Neural cell (in vitro differentiated cells): ENCODE measurements around the gene TICRR. TPM values are rescaled to one million over a fixed set of nuclear protein-coding genes. Genes with fewer than 3 reads are reported as not detected.

Experiments used
- H2AFZ ChIP-seq: fragments of 200-600, 300-800 bp; sonication (generic), shearing (Covaris generic); 2 replicates; pipeline ENCODE4 v1.6.0; 2014; ENCODE audit warnings: low read depth, mild to moderate bottlenecking, antibody characterized with exemption, low read length, moderate library complexity
- H3F3A ChIP-seq: fragments of 200-600 bp; shearing (Covaris generic); 2 replicates; pipeline ENCODE4 v1.6.1; 2016; ENCODE audit warnings: mild to moderate bottlenecking, moderate library complexity, mixed read lengths, antibody characterized with exemption, low read length; ENCODE audit not compliant: insufficient read depth, poor library complexity, severe bottlenecking
- H3K27ac ChIP-seq: fragments of 200-600, 300-800 bp; sonication (generic), shearing (Covaris generic); 2 replicates; pipeline ENCODE4 v1.5.1; 2014; ENCODE audit warnings: mild to moderate bottlenecking, low read length, moderate library complexity
- H3K27me3 ChIP-seq: fragments of 300-800, 200-600 bp; sonication (generic), shearing (Covaris generic); 2 replicates; pipeline ENCODE4 v1.6.0; 2014; ENCODE audit warnings: mild to moderate bottlenecking, low read depth, low read length, moderate library complexity; ENCODE audit not compliant: insufficient read depth
- H3K36me3 ChIP-seq: fragments of 300-800, 200-600 bp; sonication (generic), shearing (Covaris generic); 2 replicates; pipeline ENCODE4 v1.5.1; 2014; ENCODE audit warnings: mild to moderate bottlenecking, antibody characterized with exemption, low read length, moderate library complexity; ENCODE audit not compliant: insufficient read depth
- H3K4me2 ChIP-seq: fragments of 300-800, 200-600 bp; sonication (generic), shearing (Covaris generic); 2 replicates; pipeline ENCODE4 v1.6.0; 2014; ENCODE audit warnings: mild to moderate bottlenecking, low read length
- H3K4me3 ChIP-seq: fragments of 300-800, 200-600 bp; sonication (generic), shearing (Covaris generic); 2 replicates; pipeline ENCODE4 v1.5.1; 2014; ENCODE audit warnings: mild to moderate bottlenecking, low read length, moderate library complexity
- H3K79me2 ChIP-seq: fragments of 200-600 bp; shearing (Covaris generic); replicated peaks from 2 replicates; pipeline ENCODE4 v1.6.0; 2014; ENCODE audit warnings: mild to moderate bottlenecking, low read length, moderate library complexity; ENCODE audit not compliant: insufficient read depth
- H3K9ac ChIP-seq: fragments of 300-800, 200-600 bp; sonication (generic), shearing (Covaris generic); 2 replicates; pipeline ENCODE4 v1.6.1; 2016; ENCODE audit warnings: mild to moderate bottlenecking, low read length, mixed read lengths
- H3K9me2 ChIP-seq: fragments of 200-600 bp; shearing (Covaris generic); 2 replicates; pipeline ENCODE4 v1.6.1; 2016; ENCODE audit warnings: mild to moderate bottlenecking, low read length, mixed read lengths; ENCODE audit not compliant: insufficient read depth
- H3K9me3 ChIP-seq: fragments of 200-600, 300-800 bp; sonication (generic), shearing (Covaris generic); 2 replicates; pipeline ENCODE4 v1.6.1; 2016; ENCODE audit warnings: mild to moderate bottlenecking, mixed run types, low read length, moderate library complexity, mixed read lengths
- H4K20me1 ChIP-seq: fragments of 200-600 bp; shearing (Covaris generic); 2 replicates; pipeline ENCODE4 v1.6.1; 2016; ENCODE audit warnings: mild to moderate bottlenecking, mixed run types; ENCODE audit not compliant: insufficient read depth
- EP300 ChIP-seq: fragments of 450-650 bp; conservative IDR thresholded peaks from 2 replicates; pipeline ENCODE4 v1.6.1; 2014; ENCODE audit warnings: antibody characterized with exemption, mild to moderate bottlenecking, moderate library complexity; ENCODE audit not compliant: poor library complexity, severe bottlenecking
- EZH2 ChIP-seq: fragments of 200-600, 300-800 bp; shearing (Covaris generic), sonication (generic); IDR thresholded peaks from 2 replicates; pipeline ENCODE4 v1.6.1; 2014; ENCODE audit warnings: antibody characterized with exemption, low read length, borderline replicate concordance, mild to moderate bottlenecking; ENCODE audit not compliant: insufficient read depth, poor library complexity, severe bottlenecking
- POLR2AphosphoS5 ChIP-seq: IDR thresholded peaks from 2 replicates; pipeline ENCODE4 v1.6.1; 2012
- RAD21 ChIP-seq: fragments of 450-650 bp; conservative IDR thresholded peaks from 2 replicates; pipeline ENCODE4 v1.6.1; 2014; ENCODE audit warnings: antibody characterized with exemption, mild to moderate bottlenecking, moderate library complexity
- SMC3 ChIP-seq: fragments of 450-650 bp; conservative IDR thresholded peaks from 2 replicates; pipeline ENCODE4 v1.6.1; 2014; ENCODE audit warnings: antibody characterized with exemption, mild to moderate bottlenecking, moderate library complexity; ENCODE audit not compliant: poor library complexity
- TAF1 ChIP-seq: IDR thresholded peaks from 2 replicates; pipeline ENCODE4 v1.6.1; 2012; ENCODE audit warnings: low read depth
- polyA plus RNA-seq: library from polyadenylated mRNA; depleted of rRNA; stranded (reverse); fragments of >200 nt; gene quantifications from 2 replicates; pipeline ENCODE4 v1.2.3, GENCODE V29; 2014
- TF ChIP-seq, protein P1 (sequence below): IDR thresholded peaks from 2 replicates; pipeline ENCODE4 v1.6.1; 2012; ENCODE audit warnings: borderline replicate concordance
- TF ChIP-seq, protein P2 (sequence below): fragments of 450-650 bp; IDR thresholded peaks from 2 replicates; pipeline ENCODE4 v1.5.1; 2014; ENCODE audit warnings: antibody characterized with exemption, mild to moderate bottlenecking, moderate library complexity; ENCODE audit not compliant: poor library complexity, severe bottlenecking

The TICRR gene
- polyA plus RNA-seq, 1 donor from 2014 or later, result 0.36 TPM

DNA sequence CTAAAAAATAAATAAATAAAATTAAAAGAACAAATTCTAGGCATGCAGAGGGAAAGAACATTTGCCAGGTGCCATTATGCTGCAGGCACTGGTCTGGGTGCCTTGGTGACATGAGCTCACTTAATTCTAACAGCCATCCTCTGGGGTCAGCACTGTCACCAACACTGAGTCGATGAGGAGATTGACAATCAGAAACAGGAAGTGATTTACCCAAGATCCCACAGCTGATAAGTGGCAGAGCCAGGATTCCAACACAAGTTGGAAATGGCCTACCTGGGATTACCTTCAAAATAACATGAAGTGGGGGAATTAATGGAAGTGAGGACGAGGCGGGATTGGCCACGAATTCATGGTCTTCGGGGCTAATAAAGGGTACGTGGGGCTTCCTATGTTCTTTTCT, 100.3 kb downstream of the TICRR start:
- no peak overlapping the region for H3K4me3 ChIP-seq
- no peaks in the 10 kb centered on the region for H3K9me3 ChIP-seq
- H3K36me3 ChIP-seq, result no peaks in the 10 kb centered on the region
- H4K20me1 ChIP-seq, result no peaks in the 10 kb centered on the region
- H2AFZ ChIP-seq, result no peak overlapping the region
- TF ChIP-seq SMC3 (no peak), RAD21 (no peak), POLR2AphosphoS5 (no peak), TAF1 (no peak), EZH2 (no peak)
- TF ChIP-seq, protein P1, sequence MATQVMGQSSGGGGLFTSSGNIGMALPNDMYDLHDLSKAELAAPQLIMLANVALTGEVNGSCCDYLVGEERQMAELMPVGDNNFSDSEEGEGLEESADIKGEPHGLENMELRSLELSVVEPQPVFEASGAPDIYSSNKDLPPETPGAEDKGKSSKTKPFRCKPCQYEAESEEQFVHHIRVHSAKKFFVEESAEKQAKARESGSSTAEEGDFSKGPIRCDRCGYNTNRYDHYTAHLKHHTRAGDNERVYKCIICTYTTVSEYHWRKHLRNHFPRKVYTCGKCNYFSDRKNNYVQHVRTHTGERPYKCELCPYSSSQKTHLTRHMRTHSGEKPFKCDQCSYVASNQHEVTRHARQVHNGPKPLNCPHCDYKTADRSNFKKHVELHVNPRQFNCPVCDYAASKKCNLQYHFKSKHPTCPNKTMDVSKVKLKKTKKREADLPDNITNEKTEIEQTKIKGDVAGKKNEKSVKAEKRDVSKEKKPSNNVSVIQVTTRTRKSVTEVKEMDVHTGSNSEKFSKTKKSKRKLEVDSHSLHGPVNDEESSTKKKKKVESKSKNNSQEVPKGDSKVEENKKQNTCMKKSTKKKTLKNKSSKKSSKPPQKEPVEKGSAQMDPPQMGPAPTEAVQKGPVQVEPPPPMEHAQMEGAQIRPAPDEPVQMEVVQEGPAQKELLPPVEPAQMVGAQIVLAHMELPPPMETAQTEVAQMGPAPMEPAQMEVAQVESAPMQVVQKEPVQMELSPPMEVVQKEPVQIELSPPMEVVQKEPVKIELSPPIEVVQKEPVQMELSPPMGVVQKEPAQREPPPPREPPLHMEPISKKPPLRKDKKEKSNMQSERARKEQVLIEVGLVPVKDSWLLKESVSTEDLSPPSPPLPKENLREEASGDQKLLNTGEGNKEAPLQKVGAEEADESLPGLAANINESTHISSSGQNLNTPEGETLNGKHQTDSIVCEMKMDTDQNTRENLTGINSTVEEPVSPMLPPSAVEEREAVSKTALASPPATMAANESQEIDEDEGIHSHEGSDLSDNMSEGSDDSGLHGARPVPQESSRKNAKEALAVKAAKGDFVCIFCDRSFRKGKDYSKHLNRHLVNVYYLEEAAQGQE, result no peak
- H3K9ac ChIP-seq, result no peak overlapping the region
- no peaks in the 10 kb centered on the region for H3K79me2 ChIP-seq
- no peaks in the 10 kb centered on the region for H3F3A ChIP-seq
- no peaks in the 10 kb centered on the region for H3K27me3 ChIP-seq
- H3K27ac ChIP-seq, result no peak overlapping the region
- H3K4me2 ChIP-seq, result no peak overlapping the region
- no peaks in the 10 kb centered on the region for H3K9me2 ChIP-seq

DNA sequence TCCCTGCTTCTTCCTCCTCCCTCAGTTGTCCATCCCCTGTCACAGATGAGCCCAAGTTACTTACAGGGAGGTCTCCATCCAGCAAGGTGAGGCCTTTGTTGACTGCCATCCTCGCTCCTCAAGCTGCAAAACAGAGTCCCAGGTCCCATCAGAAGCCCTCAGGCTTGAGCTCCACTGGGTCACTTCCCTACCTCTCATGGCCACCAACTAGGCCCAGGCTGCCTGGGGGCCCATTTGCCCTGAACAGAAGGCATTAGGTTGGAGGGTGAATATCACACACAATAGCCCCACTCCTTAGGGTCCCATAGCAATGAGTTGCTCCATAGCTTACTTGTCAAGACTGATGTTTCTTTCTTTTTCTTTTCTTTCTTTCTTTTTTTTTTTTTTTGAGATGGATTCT, 102.1 kb downstream of the TICRR start:
- Histone ChIP-seq H2AFZ (no peak overlapping the region), H3K27me3 (no peaks in the 10 kb centered on the region), H3K9me3 (no peaks in the 10 kb centered on the region), H3K27ac (no peak overlapping the region), H3K4me2 (no peak overlapping the region), H3K36me3 (no peaks in the 10 kb centered on the region), H3K4me3 (no peak overlapping the region), H3K9me2 (no peaks in the 10 kb centered on the region), H3K79me2 (no peaks in the 10 kb centered on the region), H3K9ac (no peak overlapping the region), H4K20me1 (no peaks in the 10 kb centered on the region), H3F3A (no peaks in the 10 kb centered on the region)
- no peak for TF ChIP-seq SMC3
- TF ChIP-seq RAD21, result no peak
- no peak for TF ChIP-seq EP300
- TF ChIP-seq, protein P2, sequence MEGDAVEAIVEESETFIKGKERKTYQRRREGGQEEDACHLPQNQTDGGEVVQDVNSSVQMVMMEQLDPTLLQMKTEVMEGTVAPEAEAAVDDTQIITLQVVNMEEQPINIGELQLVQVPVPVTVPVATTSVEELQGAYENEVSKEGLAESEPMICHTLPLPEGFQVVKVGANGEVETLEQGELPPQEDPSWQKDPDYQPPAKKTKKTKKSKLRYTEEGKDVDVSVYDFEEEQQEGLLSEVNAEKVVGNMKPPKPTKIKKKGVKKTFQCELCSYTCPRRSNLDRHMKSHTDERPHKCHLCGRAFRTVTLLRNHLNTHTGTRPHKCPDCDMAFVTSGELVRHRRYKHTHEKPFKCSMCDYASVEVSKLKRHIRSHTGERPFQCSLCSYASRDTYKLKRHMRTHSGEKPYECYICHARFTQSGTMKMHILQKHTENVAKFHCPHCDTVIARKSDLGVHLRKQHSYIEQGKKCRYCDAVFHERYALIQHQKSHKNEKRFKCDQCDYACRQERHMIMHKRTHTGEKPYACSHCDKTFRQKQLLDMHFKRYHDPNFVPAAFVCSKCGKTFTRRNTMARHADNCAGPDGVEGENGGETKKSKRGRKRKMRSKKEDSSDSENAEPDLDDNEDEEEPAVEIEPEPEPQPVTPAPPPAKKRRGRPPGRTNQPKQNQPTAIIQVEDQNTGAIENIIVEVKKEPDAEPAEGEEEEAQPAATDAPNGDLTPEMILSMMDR, result no peak
- no peak for TF ChIP-seq TAF1
- TF ChIP-seq EZH2, result no peak

Other genes with a start within 250 kb of the TICRR start
- 47.9 and 62.9 TPM in 2 replicates for gene POLG, start 240.6 kb upstream of the TICRR start, polyA plus RNA-seq
- 0.32 TPM in 1 of 2 replicates, not detected in the other for gene RHCG, start 78.9 kb upstream of the TICRR start, polyA plus RNA-seq
- 5.2 and 5.6 TPM in 2 replicates for gene KIF7, start 80.0 kb downstream of the TICRR start, polyA plus RNA-seq
- gene PLIN1, start 103.9 kb downstream of the TICRR start, polyA plus RNA-seq, result 0.08 TPM in 1 of 2 replicates, not detected in the other
- gene PEX11A, start 115.3 kb downstream of the TICRR start, polyA plus RNA-seq, result 13.6 and 18.1 TPM in 2 replicates
- gene WDR93, start 115.3 kb downstream of the TICRR start, polyA plus RNA-seq, result 0.41 TPM in 1 of 2 replicates, not detected in the other
- gene MESP1, start 175.8 kb downstream of the TICRR start, polyA plus RNA-seq, result 4.8 and 5.5 TPM in 2 replicates
- gene MESP2, start 200.9 kb downstream of the TICRR start, polyA plus RNA-seq, result not detected in 2 replicates
- gene ANPEP, start 239.4 kb downstream of the TICRR start, polyA plus RNA-seq, result not detected in 2 replicates